ENCODE measurements around the gene UPF3A. TPM values are rescaled to one million over a fixed set of nuclear protein-coding genes. Genes with fewer than 3 reads are reported as not detected.

The UPF3A gene
- total RNA-seq, 2 experiments from 2014 or later: 36.9 to 38.7 TPM

DNA sequence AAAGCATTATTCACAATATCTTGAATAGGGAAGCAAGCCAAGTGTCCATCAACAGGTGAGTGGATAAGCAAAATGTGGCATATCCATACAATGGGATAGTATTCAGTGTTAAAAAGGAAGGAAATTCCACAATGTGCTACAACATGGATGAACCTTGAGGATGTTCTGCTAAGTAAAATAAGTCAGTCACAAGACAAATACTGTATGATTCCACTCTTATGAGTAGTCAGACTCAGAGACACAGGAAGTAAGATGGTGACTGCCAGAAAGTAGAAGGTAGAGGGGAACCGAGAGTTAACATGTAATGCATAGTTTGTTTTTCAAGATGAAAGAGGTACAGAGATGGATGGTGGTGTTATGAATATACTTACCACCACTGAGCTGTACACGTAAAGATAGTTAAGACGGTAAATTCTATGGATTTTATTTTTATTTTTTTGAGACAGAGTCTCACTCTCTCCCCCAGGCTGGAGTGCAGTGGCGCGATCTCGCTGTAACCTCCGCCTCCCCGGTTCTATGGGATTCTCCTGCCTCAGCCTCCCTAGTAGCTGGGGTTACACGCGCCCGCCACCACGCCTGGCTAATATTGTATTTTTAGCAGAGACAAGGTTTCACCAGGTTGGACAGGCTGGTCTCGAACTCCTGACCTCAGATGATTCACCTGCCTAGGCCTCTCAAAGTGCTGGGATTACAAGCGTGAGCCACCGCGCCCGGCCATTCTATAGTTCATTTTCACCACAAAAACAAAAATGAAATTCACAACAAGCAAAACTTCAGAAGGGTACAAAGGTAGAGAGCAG is 31.9 kb downstream of the UPF3A start:
- intact Hi-C loops (cut with micrococcal nuclease): loop anchor here (1.0 kb wide), 3 partner anchors 32 to 248 kb away; partner anchors contain the start of gene UPF3A
- H3K27ac Mint-ChIP-seq: peak overlapping the region; percentile 100
- peaks cover 16% of the 10 kb centered on the region for H3K36me3 Mint-ChIP-seq (ENCODE audit: low read depth)
- DNase-seq: peak; percentile 72
- no peaks in the 10 kb centered on the region for H3K27me3 Mint-ChIP-seq (ENCODE audit: low read depth)
- H3K9me3 Mint-ChIP-seq: no peaks in the 10 kb centered on the region
- H3K4me3 Mint-ChIP-seq: peak overlapping the region; percentile 75
- CTCF ChIA-PET: interaction anchor here (0.8 to 1.0 kb wide), 2 partner anchors 10 to 27 kb away, joined by 3 read pairs; no protein-coding TSS in a partner anchor
- peaks cover 39% of the 10 kb centered on the region for H3K4me1 Mint-ChIP-seq (ENCODE audit: low read depth)

DNA sequence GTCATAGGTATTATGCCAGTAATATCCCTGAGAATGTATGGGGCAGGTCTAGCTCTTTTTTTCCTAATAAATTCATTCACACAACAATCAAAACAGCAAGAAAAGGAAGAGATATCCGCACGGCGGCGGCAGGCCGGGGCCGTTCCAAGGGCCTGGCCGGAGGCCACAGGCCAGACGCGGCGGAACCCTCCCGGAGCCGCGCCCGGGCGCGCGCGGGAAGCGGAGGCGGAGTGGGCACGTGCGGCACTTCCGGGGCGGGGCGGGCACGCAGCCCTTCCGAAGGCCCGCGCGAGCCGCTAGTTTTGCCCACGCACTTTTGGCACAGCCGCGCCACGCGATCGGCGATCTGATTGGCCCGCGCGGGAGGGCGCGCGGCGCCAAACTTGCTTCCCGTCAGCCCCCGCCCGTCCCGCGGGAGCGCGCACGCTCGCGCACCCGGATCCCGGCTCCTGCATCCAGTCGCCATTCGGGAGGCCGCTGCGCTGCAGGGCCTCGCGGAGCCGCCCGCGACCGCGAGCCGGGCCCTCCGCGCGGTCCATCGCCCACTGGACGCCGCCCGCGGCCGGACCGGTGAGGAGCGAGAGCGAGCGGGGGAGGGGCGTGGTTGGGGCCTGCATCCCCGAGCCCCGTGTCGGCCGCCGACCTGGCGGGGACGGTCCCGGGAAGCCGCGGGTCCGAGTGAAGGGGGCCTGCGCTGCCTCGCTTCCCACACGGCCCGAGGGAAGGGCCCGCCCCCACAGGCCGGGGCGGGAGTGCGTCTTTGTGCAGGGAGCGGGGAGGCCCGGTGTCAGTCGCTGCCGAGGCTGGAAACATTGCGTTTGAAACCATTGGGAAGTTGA is 32.9 kb downstream of the UPF3A start, which contains the start of gene CHAMP1:
Gene CHAMP1 (plus strand): TSS at position 430 of the 839 bp plus-strand sequence. CDS start 9,340 bp downstream, outside the sequence.
- H3K27ac Mint-ChIP-seq: peak within 1 kb of the TSS; percentile 100
- peak; percentile 95 for DNase-seq
- intact Hi-C loops (cut with micrococcal nuclease): loop anchor here (1.0 kb wide), 2 partner anchors 25 to 80 kb away; partner anchors contain the start of gene CDC16
- peaks cover 23% of the 10 kb centered on the region for H3K36me3 Mint-ChIP-seq (ENCODE audit: low read depth)
- H3K9me3 Mint-ChIP-seq: no peaks in the 10 kb centered on the region
- CTCF ChIA-PET: interaction anchor here (0.8 to 1.0 kb wide), 2 partner anchors 11 to 26 kb away, joined by 3 read pairs; no protein-coding TSS in a partner anchor
- H3K27me3 Mint-ChIP-seq (ENCODE audit: low read depth): no peaks in the 10 kb centered on the region
- peak within 1 kb of the TSS; percentile 84 for H3K4me3 Mint-ChIP-seq
- H3K4me1 Mint-ChIP-seq (ENCODE audit: low read depth): peaks cover 49% of the 10 kb centered on the region

DNA sequence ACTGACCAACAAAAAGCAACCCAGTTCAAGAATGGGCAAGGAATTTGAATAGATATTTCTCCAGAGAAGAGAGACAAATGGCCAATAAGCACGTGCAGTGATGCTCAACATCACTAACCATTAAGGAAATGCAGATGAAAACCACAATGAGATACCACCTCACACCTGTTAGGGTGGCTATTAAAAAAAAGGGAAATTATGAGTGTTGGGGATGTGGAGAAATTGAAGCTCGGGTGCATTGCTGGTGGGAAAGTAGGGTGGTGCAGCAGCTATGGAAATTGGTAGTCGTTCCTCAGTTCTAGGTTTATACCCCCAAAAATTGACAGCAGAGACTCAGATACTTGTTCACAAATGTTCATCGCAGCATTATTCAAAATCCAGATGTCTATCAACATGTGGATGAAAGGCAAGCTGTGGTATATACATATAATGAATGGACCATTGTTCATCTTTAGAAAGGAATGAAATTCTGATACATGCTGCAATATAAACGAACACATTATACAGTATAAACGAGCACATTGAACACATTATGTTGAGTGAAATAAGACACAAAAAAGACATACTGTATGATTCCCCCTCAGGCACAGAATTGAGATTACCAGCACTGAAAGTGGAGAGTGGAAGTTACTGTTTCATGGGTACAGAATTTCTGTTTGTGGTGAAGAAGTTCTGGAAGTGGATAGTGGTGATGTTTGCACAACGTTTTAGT is 33.8 kb downstream of the UPF3A start:
- peak overlapping the region; percentile 84 for H3K4me3 Mint-ChIP-seq
- DNase-seq: peak; percentile 24
- H3K27ac Mint-ChIP-seq: peak overlapping the region; percentile 87
- H3K27me3 Mint-ChIP-seq (ENCODE audit: low read depth): no peaks in the 10 kb centered on the region
- peaks cover 32% of the 10 kb centered on the region for H3K36me3 Mint-ChIP-seq (ENCODE audit: low read depth)
- peaks cover 58% of the 10 kb centered on the region for H3K4me1 Mint-ChIP-seq (ENCODE audit: low read depth)
- H3K9me3 Mint-ChIP-seq: no peaks in the 10 kb centered on the region
- intact Hi-C loops (cut with micrococcal nuclease): no loop called here
- CTCF ChIA-PET: no interaction called here

DNA sequence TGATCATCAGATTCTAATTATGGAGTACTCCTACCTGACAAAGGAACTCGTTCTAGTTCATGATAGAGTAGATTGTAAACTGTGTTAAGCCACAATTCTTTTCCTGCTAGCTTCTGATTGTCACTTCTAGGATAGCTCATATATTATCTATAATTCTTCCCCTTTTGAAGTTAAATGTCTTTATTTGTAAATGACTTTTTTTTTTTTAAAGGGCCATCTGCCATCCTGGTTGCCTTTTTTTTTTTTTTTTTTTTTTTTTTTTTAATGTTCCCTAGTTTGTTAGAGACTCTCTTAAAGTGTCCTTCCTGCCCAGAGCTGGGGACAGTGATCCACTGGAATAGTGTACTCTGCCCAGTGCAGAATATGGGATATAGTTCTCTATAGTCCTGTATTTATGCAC is 37.2 kb downstream of the UPF3A start:
- H3K4me3 Mint-ChIP-seq: peak overlapping the region; percentile 11
- H3K27ac Mint-ChIP-seq: no peak overlapping the region
- CTCF ChIA-PET: interaction anchor here (0.6 to 1.4 kb wide), 2 partner anchors 14 to 21 kb away, joined by 3 read pairs; no protein-coding TSS in a partner anchor
- peaks cover 56% of the 10 kb centered on the region for H3K36me3 Mint-ChIP-seq (ENCODE audit: low read depth)
- peaks cover 67% of the 10 kb centered on the region for H3K4me1 Mint-ChIP-seq (ENCODE audit: low read depth)
- intact Hi-C loops (cut with micrococcal nuclease): no loop called here
- no peak for DNase-seq
- no peaks in the 10 kb centered on the region for H3K9me3 Mint-ChIP-seq
- H3K27me3 Mint-ChIP-seq (ENCODE audit: low read depth): no peaks in the 10 kb centered on the region

DNA sequence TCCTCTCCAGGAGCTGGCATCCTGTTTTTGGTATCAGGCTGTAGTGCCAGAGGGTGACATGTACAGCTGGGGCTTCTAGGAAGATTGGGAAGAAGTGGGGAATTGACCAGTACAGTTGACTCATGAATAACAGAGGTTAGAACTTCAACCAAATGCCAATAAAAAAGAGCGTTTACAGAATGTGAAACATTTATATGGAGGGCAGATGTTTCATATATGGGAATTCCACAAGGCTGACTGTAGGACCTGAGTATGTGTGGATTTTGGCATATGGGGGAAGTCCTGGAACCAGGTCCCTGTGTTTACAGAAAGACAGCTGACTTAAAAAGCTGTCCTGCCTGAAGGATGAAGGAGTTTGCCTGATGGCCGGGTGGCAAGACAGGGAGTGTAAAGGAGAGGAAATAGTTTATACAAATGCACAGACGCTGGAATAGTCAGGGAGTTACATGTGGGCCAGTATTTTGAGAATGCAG is 38.1 kb downstream of the UPF3A start:
- intact Hi-C loops (cut with micrococcal nuclease): no loop called here
- no peaks in the 10 kb centered on the region for H3K9me3 Mint-ChIP-seq
- H3K4me1 Mint-ChIP-seq (ENCODE audit: low read depth): peaks cover 73% of the 10 kb centered on the region
- CTCF ChIA-PET: interaction anchor here (1.0 kb wide), 1 partner anchor 22 kb away, joined by 3 read pairs; no protein-coding TSS in a partner anchor
- H3K36me3 Mint-ChIP-seq (ENCODE audit: low read depth): peaks cover 63% of the 10 kb centered on the region
- H3K27me3 Mint-ChIP-seq (ENCODE audit: low read depth): no peaks in the 10 kb centered on the region
- DNase-seq: no peak
- H3K4me3 Mint-ChIP-seq: no peak overlapping the region
- H3K27ac Mint-ChIP-seq: peak overlapping the region; percentile 7

DNA sequence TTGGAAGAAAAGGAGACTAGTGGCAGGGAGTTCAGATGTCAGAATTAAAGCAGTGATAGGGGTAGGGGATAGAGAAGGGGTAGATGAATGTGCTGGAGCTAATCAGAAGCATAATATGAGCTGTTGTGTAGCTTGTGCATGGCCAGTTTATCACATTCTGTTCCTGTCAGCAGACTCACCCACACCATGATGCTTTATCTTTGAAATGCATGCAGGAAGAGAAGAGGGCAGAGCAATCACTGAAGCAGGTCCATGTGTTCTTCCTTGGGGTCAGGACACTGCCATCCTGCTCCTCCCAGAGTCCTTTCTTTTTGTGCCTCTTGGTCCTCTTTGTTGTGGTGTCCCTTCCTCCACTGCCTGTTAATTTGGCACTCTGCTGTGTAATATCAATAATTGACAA is 38.7 kb downstream of the UPF3A start:
- H3K4me3 Mint-ChIP-seq: no peak overlapping the region
- DNase-seq: no peak
- H3K9me3 Mint-ChIP-seq: no peaks in the 10 kb centered on the region
- intact Hi-C loops (cut with micrococcal nuclease): no loop called here
- CTCF ChIA-PET: interaction anchor here (1.0 kb wide), 1 partner anchor 22 kb away, joined by 3 read pairs; no protein-coding TSS in a partner anchor
- peaks cover 65% of the 10 kb centered on the region for H3K36me3 Mint-ChIP-seq (ENCODE audit: low read depth)
- H3K27ac Mint-ChIP-seq: peak overlapping the region; percentile 7
- no peaks in the 10 kb centered on the region for H3K27me3 Mint-ChIP-seq (ENCODE audit: low read depth)
- peaks cover 76% of the 10 kb centered on the region for H3K4me1 Mint-ChIP-seq (ENCODE audit: low read depth)

DNA sequence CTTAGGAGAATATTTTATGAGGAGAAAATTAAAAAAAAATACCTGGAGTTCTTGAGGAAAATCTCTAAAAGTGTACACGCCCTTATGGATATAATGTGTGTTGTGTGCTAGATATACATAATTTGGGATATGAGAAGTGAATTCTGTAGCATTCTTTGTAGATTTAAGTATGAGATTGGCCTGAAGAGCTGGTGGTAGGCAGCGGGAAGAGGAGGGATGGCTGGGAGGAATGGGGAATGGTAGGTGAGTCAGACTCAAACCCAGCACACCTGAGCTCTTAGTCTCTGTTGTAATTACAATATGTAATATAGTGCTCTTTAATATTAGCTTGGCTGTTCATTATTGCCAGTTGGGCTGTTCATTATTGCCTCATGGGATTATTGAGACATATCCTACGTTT is 39.9 kb downstream of the UPF3A start:
- Mint-ChIP-seq H3K36me3 (ENCODE audit: low read depth) (peaks cover 66% of the 10 kb centered on the region), H3K4me1 (ENCODE audit: low read depth) (peaks cover 80% of the 10 kb centered on the region), H3K9me3 (no peaks in the 10 kb centered on the region), H3K27ac (no peak overlapping the region), H3K27me3 (ENCODE audit: low read depth) (no peaks in the 10 kb centered on the region), H3K4me3 (no peak overlapping the region)
- CTCF ChIA-PET: no interaction called here
- intact Hi-C loops (cut with micrococcal nuclease): no loop called here
- DNase-seq: no peak

DNA sequence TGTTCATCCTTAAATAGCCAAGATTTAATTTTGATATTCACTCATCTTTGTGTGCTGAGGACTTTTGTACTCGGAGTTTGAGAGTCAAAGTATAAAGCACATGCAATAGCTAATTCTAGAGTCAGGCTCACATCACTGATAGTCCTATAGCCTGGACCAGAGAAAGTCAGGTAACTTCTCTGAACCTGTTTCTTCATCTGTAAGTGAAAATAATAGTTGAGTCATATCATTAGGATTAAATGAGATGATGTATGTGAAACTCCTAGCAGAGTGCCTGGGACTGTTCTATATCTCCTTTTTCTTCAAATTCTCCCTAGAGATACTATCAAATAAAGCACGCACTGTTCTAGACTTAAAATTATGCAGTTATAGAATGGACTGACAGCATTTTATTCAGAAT is 41.9 kb downstream of the UPF3A start:
- Mint-ChIP-seq H3K27ac (no peak overlapping the region), H3K9me3 (no peaks in the 10 kb centered on the region), H3K27me3 (ENCODE audit: low read depth) (no peaks in the 10 kb centered on the region), H3K36me3 (ENCODE audit: low read depth) (peaks cover 66% of the 10 kb centered on the region), H3K4me3 (no peak overlapping the region), H3K4me1 (ENCODE audit: low read depth) (peaks cover 70% of the 10 kb centered on the region)
- intact Hi-C loops (cut with micrococcal nuclease): no loop called here
- CTCF ChIA-PET: no interaction called here
- DNase-seq: no peak

DNA sequence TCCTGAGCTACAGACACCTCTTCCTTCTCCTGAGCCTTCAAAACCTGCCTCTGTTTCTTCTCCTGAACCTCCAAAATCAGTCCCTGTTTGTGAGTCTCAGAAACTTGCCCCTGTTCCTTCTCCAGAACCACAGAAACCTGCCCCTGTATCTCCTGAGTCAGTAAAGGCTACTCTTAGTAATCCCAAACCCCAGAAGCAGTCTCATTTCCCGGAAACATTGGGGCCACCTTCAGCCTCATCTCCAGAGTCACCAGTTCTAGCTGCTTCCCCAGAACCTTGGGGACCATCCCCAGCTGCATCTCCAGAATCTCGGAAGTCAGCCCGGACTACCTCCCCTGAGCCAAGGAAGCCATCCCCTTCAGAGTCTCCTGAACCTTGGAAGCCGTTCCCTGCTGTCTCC is 42.9 kb downstream of the UPF3A start:
- CTCF ChIA-PET: no interaction called here
- no peak overlapping the region for H3K4me3 Mint-ChIP-seq

DNA sequence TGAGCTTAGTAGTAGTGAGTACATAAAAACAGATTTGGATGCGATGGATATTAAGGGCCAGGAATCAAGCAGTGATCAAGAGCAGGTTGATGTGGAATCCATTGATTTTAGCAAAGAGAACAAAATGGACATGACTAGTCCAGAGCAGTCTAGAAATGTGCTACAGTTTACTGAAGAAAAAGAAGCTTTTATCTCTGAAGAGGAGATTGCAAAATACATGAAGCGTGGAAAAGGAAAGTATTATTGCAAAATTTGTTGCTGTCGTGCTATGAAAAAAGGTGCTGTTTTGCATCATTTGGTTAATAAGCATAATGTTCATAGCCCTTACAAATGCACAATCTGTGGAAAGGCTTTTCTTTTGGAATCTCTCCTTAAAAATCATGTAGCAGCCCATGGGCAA is 44.3 kb downstream of the UPF3A start:
- Mint-ChIP-seq H3K4me3 (no peak overlapping the region), H3K27ac (peak overlapping the region; percentile 5), H3K27me3 (ENCODE audit: low read depth) (no peaks in the 10 kb centered on the region), H3K36me3 (ENCODE audit: low read depth) (peaks cover 52% of the 10 kb centered on the region), H3K4me1 (ENCODE audit: low read depth) (peaks cover 49% of the 10 kb centered on the region), H3K9me3 (no peaks in the 10 kb centered on the region)
- CTCF ChIA-PET: interaction anchor here (0.6 to 1.3 kb wide), 5 partner anchors 8 to 28 kb away, joined by 3 to 4 read pairs (median 4); no protein-coding TSS in a partner anchor
- intact Hi-C loops (cut with micrococcal nuclease): no loop called here
- DNase-seq: no peak

More for the DNA sequence above, 42.9 kb downstream of the UPF3A start:
- Mint-ChIP-seq H3K4me1 (ENCODE audit: low read depth) (peaks cover 61% of the 10 kb centered on the region), H3K27ac (peak overlapping the region; percentile 48), H3K9me3 (no peaks in the 10 kb centered on the region), H3K27me3 (ENCODE audit: low read depth) (no peaks in the 10 kb centered on the region), H3K36me3 (ENCODE audit: low read depth) (peaks cover 63% of the 10 kb centered on the region)
- peak; percentile 32 for DNase-seq
- intact Hi-C loops (cut with micrococcal nuclease): no loop called here

DNA sequence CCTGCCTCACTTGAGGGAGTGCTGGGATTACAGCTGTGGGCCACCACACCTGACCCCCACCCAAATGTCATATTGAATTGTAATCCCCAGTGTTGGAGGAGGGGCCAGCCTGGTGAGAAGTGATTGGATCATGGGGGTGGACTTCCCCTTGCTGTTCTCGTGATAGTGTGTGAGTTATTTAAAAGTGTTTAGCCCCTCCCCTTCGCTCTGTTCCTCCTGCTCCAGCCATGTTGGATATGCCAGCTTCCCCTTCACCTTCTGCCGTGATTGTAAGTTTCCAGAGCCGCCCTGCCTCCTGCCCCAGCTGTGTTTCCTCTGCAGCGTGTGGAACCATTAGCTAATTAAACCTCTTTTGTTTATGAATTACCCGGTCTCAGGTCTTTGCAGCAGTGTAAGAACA is 46.6 kb downstream of the UPF3A start:
- H3K9me3 Mint-ChIP-seq: no peaks in the 10 kb centered on the region
- H3K4me3 Mint-ChIP-seq: no peak overlapping the region
- no peaks in the 10 kb centered on the region for H3K27me3 Mint-ChIP-seq (ENCODE audit: low read depth)
- CTCF ChIA-PET: interaction anchor here (0.9 to 1.3 kb wide), 2 partner anchors 13 to 16 kb away, joined by 3 read pairs; no protein-coding TSS in a partner anchor
- intact Hi-C loops (cut with micrococcal nuclease): no loop called here
- peaks cover 35% of the 10 kb centered on the region for H3K36me3 Mint-ChIP-seq (ENCODE audit: low read depth)
- DNase-seq: no peak
- H3K27ac Mint-ChIP-seq: no peak overlapping the region
- peaks cover 37% of the 10 kb centered on the region for H3K4me1 Mint-ChIP-seq (ENCODE audit: low read depth)

Data from activated naive CD4-positive, alpha-beta T cell treated with anti-CD3 and anti-CD28 coated beads for 36 hours (primary cell).